ENCODE measurements around the gene CORO2B.

Gene CORO2B

DNA sequence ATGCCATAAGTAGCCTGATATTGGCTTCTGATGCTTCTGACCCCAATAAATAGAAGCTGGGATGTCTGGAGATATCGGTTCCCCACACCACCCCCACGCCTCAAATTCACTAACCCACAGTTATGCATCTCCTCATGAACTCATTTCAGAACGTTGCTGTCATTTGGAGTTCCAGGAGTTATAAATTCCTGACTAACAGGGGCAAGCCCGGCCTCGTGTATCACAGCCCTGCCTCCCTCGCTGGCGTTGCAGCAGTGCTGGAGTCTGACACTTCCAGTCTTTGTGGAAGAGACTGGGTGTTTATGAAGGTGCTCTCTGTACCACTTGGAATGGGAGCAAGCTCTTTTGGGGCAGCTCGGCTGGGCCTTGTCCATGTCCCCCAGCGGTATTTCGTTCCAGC, 140.9 kb downstream of the CORO2B start:
- Histone ChIP-seq H3K4me1 (ENCODE audit: control insufficient read depth, insufficient read depth, low read length) (no peaks in the 10 kb centered on the region), H3K36me3 (ENCODE audit: insufficient read depth, low read length) (peaks cover 3% of the 10 kb centered on the region), H3K27me3 (ENCODE audit: control insufficient read depth, insufficient read depth, low read length) (no peaks in the 10 kb centered on the region), H3K9me3 (replicated peaks; ENCODE audit: low read length) (no peaks in the 10 kb centered on the region), H3K4me2 (ENCODE audit: low read length) (no peak overlapping the region), H3K9ac (ENCODE audit: low read depth, low read length) (no peak overlapping the region), H3K4me3 (ENCODE audit: low read length) (no peak overlapping the region)

DNA sequence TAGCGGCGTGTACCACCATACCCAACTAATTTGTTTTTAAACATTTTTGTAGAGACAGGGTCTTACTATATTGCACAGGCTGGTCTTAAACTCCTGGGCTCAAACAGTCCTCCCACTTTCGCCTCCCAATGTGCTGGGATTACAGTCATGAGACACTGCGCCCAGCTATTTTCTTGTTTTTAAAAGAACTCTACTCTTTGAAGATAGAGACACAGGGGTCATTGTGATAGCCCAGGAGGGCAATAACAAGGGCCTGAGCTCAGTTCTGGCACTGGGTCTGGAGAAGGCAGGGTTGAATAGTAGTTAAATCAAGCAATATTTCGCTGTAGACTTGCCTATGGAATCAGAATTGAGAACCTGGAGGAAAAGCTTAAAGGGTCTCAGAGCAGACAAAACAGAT, 143.1 kb downstream of the CORO2B start:
- no peaks in the 10 kb centered on the region for H3K9me3 ChIP-seq (replicated peaks; ENCODE audit: low read length)
- H3K4me1 ChIP-seq (ENCODE audit: control insufficient read depth, insufficient read depth, low read length) = no peaks in the 10 kb centered on the region
- no peak overlapping the region for H3K9ac ChIP-seq (ENCODE audit: low read depth, low read length)
- no peak overlapping the region for H3K4me3 ChIP-seq (ENCODE audit: low read length)
- H3K27me3 ChIP-seq (ENCODE audit: control insufficient read depth, insufficient read depth, low read length) = no peaks in the 10 kb centered on the region
- H3K4me2 ChIP-seq (ENCODE audit: low read length) = no peak overlapping the region
- no peaks in the 10 kb centered on the region for H3K36me3 ChIP-seq (ENCODE audit: insufficient read depth, low read length)

DNA sequence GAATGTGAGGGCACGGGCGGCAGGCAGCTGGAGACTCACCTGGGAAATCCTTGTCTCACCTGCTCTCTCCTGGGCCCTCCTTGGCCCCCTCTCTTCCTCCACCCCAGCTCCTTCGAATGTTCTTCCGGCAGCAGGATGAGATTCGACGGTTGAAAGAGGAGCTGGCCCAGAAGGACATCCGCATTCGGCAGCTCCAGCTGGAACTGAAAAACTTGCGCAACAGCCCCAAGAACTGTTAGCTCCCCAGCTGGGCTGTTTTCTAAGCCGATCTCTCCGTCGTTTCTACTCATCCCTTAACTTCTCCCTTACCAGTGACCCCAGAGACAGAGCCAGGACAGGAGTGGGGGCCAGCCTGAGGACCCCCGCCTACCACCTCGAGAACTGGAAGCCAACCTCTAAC, 146.9 kb downstream of the CORO2B start:
- Histone ChIP-seq H3K9me3 (replicated peaks; ENCODE audit: low read length) (no peaks in the 10 kb centered on the region), H3K9ac (ENCODE audit: low read depth, low read length) (no peak overlapping the region), H3K4me1 (ENCODE audit: control insufficient read depth, insufficient read depth, low read length) (no peaks in the 10 kb centered on the region), H3K27me3 (ENCODE audit: control insufficient read depth, insufficient read depth, low read length) (no peaks in the 10 kb centered on the region), H3K4me3 (ENCODE audit: low read length) (no peak overlapping the region), H3K4me2 (ENCODE audit: low read length) (no peak overlapping the region), H3K36me3 (ENCODE audit: insufficient read depth, low read length) (no peaks in the 10 kb centered on the region)

DNA sequence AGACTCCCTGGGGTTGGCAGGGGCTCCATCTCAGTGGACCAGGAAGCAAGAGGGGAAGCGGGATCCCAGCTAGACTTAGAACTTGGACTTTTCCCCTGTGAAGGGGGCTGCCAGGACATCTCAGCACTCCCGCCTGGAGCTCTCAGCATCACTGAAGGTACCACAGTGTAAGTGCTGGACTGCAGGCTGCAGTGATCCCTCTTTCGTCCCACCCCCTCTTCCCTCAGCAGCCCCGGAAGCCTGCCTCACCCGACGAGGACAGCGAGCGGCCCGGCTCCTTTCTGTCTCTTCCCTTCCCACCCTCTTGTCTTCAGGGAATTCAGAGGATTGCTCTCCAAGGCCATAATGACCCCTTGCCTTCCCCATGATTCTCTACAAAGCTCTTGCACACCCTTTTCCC, 147.5 kb downstream of the CORO2B start:
- no peaks in the 10 kb centered on the region for H3K27me3 ChIP-seq (ENCODE audit: control insufficient read depth, insufficient read depth, low read length)
- no peak overlapping the region for H3K9ac ChIP-seq (ENCODE audit: low read depth, low read length)
- no peaks in the 10 kb centered on the region for H3K9me3 ChIP-seq (replicated peaks; ENCODE audit: low read length)
- H3K36me3 ChIP-seq (ENCODE audit: insufficient read depth, low read length) = no peaks in the 10 kb centered on the region
- H3K4me3 ChIP-seq (ENCODE audit: low read length) = no peak overlapping the region
- no peak overlapping the region for H3K4me2 ChIP-seq (ENCODE audit: low read length)
- no peaks in the 10 kb centered on the region for H3K4me1 ChIP-seq (ENCODE audit: control insufficient read depth, insufficient read depth, low read length)

DNA sequence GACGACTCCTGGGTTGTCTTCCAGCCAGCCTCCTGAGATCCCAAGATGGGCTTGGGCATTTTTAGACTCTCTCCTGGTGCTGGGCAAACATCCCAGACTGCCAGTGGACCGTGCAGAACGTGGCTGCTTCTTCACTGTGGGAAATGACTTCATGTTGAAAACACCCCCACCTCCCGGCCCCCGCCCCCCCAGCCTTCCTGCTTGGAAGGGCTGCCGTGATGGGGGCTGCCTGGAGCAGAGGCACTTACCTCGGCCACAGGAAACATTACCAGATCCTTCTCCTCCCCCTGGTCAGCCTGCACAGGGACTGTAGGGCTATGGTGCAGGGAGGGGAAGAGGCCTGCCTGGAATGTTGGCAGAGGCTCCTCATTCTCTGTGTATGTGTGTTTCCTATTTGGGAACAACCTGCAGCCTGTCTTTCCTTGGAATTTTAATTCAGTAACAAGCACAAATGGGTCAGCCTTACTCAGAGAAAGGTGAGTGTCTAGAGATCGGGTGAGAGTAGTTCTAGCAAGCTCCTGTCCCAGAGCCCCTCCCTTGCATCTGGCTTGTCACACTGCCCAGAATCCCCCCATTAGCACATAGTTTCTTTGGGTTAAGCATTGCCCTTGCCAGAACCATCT, 151.1 kb downstream of the CORO2B start:
- H3K4me3 ChIP-seq (ENCODE audit: low read length) = no peak overlapping the region
- no peak overlapping the region for H3K9ac ChIP-seq (ENCODE audit: low read depth, low read length)
- H3K36me3 ChIP-seq (ENCODE audit: insufficient read depth, low read length) = no peaks in the 10 kb centered on the region
- H3K4me1 ChIP-seq (ENCODE audit: control insufficient read depth, insufficient read depth, low read length) = no peaks in the 10 kb centered on the region
- peaks cover 23% of the 10 kb centered on the region for H3K27me3 ChIP-seq (ENCODE audit: control insufficient read depth, insufficient read depth, low read length)
- H3K9me3 ChIP-seq (replicated peaks; ENCODE audit: low read length) = no peaks in the 10 kb centered on the region
- no peak overlapping the region for H3K4me2 ChIP-seq (ENCODE audit: low read length)

DNA sequence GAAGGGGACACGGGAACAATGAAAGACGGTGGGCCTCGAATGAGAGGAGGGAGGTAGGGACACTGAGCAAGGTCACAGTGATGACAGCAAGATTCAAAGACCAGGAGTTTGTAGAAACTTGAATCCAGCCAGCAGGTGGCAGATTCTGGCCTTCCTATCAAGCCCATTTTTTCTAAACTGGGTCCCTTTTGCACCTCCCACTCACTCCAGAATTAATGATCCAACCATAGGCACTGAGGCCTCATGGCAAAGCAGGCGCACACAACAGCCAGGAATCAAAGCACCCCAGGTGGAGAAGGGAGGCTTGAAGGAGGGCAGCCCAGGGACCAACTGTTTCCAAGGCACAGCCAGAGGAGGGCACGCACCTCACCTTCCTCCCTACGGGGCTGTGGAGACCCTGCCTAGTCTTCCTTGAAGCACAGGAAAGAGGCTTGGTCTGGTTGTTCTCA, 151.7 kb downstream of the CORO2B start:
- no peaks in the 10 kb centered on the region for H3K36me3 ChIP-seq (ENCODE audit: insufficient read depth, low read length)
- H3K27me3 ChIP-seq (ENCODE audit: control insufficient read depth, insufficient read depth, low read length) = peaks cover 28% of the 10 kb centered on the region
- no peak overlapping the region for H3K9ac ChIP-seq (ENCODE audit: low read depth, low read length)
- H3K4me2 ChIP-seq (ENCODE audit: low read length) = no peak overlapping the region
- no peaks in the 10 kb centered on the region for H3K9me3 ChIP-seq (replicated peaks; ENCODE audit: low read length)
- H3K4me3 ChIP-seq (ENCODE audit: low read length) = no peak overlapping the region
- H3K4me1 ChIP-seq (ENCODE audit: control insufficient read depth, insufficient read depth, low read length) = no peaks in the 10 kb centered on the region

DNA sequence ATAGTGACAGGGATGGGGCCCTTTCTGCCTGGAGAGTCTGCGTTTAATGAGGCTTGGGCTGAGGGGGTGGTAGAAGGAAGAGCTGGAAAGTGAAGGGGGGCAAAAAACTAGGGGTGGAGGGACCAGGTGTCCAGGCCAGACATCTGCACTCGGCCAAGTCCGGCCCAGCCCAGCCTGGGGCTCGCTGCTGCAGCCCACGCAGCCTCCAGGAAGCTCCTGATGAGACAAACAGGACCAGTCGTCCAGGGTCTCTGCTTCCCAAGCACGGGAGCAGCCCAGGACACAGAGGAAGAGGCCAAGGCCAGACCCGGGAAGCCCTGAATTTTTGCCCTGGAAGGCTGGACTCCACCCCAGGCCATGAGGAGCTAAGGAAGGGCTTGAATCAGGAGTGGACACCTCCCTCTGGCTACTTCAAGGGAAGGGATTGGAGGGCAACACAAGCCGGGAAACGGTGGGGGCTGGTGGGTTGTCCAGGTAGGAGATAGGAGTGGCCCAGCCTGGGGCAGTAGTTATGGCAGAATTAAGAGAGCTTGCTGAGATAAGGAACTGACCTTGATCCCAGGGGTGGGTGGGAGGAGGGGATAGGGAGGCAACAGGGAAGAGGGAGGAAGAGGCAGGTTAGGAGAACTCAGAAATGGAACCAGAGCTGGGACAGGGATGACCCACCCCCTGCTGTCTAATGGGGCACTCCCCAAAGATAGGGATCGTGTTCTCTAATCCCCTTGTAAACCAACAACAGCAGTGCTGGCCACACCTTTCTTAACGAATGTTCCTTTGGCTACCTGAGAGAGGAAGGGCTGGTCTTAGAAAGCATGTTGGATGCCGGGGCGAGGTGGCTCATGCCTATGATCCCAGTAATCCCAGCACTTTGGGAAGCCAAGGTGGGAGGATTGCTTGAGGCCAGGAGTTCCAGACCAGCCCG, 152.4 kb downstream of the CORO2B start:
- no peak overlapping the region for H3K4me3 ChIP-seq (ENCODE audit: low read length)

DNA sequence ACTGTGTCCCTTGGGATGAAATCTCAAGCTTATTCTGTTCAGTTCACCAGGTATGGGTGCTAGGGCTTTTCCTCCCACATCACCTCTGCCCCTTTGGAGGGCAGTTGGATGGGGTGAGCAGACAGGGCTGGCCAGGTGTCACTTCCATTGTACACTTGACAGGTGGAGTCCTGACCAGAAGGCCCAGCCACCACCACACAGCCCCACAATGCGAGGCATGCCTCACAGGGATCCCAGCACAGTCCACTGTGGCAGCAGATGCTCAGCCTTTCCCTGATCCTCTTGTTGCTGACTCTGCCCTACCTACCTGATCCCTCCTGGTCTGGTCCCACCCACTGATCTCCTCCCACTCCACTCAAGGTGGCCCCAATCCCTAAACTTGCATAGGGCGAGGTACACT, 153.7 kb downstream of the CORO2B start:
- Histone ChIP-seq H3K4me3 (ENCODE audit: low read length) (no peak overlapping the region), H3K4me1 (ENCODE audit: control insufficient read depth, insufficient read depth, low read length) (no peaks in the 10 kb centered on the region), H3K27me3 (ENCODE audit: control insufficient read depth, insufficient read depth, low read length) (peaks cover 35% of the 10 kb centered on the region), H3K36me3 (ENCODE audit: insufficient read depth, low read length) (no peaks in the 10 kb centered on the region), H3K4me2 (ENCODE audit: low read length) (no peak overlapping the region), H3K9ac (ENCODE audit: low read depth, low read length) (no peak overlapping the region), H3K9me3 (replicated peaks; ENCODE audit: low read length) (no peaks in the 10 kb centered on the region)

More for the DNA sequence above, 152.4 kb downstream of the CORO2B start:
- Histone ChIP-seq H3K9me3 (replicated peaks; ENCODE audit: low read length) (no peaks in the 10 kb centered on the region), H3K36me3 (ENCODE audit: insufficient read depth, low read length) (no peaks in the 10 kb centered on the region), H3K9ac (ENCODE audit: low read depth, low read length) (no peak overlapping the region), H3K4me2 (ENCODE audit: low read length) (no peak overlapping the region), H3K4me1 (ENCODE audit: control insufficient read depth, insufficient read depth, low read length) (no peaks in the 10 kb centered on the region), H3K27me3 (ENCODE audit: control insufficient read depth, insufficient read depth, low read length) (peaks cover 35% of the 10 kb centered on the region)

DNA sequence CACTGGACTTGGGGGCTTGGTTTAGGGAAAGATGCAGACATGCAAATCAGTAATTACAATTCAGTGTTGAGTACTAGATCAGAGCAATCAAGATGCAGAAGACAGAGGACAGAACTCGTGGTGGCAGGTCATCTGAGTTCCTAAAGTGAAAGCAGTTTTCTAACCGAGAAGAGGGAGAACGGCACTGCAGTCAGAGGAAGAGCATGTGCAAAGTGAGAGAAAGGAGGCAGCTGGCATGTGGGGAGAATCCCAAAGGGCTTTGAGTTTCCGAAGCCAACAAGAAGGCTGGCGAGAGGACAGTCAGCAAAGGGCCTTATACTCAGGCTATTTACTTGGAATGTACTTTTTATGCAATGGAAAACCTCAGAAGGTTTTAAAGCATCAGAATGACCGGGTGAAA, 154.9 kb downstream of the CORO2B start:
- H3K4me3 ChIP-seq (ENCODE audit: low read length) = no peak overlapping the region
- H3K36me3 ChIP-seq (ENCODE audit: insufficient read depth, low read length) = no peaks in the 10 kb centered on the region
- no peak overlapping the region for H3K9ac ChIP-seq (ENCODE audit: low read depth, low read length)
- peaks cover 35% of the 10 kb centered on the region for H3K27me3 ChIP-seq (ENCODE audit: control insufficient read depth, insufficient read depth, low read length)
- H3K4me2 ChIP-seq (ENCODE audit: low read length) = peak overlapping the region; percentile 17
- no peaks in the 10 kb centered on the region for H3K4me1 ChIP-seq (ENCODE audit: control insufficient read depth, insufficient read depth, low read length)
- no peaks in the 10 kb centered on the region for H3K9me3 ChIP-seq (replicated peaks; ENCODE audit: low read length)

DNA sequence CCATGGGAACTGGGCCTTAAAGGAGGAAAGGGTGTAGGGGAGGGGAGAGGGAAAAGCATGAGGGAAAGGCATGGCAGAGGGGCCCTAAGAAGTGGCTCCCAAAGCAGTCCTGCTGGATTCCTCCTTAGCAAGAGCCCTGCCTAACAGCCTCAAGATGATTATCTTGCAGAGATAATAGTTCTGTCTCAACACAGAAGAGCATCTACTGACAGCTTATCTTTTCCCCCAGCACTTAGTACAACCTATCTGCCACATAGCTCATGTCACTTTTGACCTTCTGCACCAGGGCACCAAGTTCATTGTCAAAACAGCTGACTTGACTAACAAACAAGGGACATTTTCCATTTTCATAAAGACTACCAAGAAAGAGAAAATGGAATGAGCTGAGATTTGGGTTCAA, 155.6 kb downstream of the CORO2B start:
- Histone ChIP-seq H3K27me3 (ENCODE audit: control insufficient read depth, insufficient read depth, low read length) (peaks cover 35% of the 10 kb centered on the region), H3K9ac (ENCODE audit: low read depth, low read length) (no peak overlapping the region), H3K4me1 (ENCODE audit: control insufficient read depth, insufficient read depth, low read length) (no peaks in the 10 kb centered on the region), H3K9me3 (replicated peaks; ENCODE audit: low read length) (no peaks in the 10 kb centered on the region), H3K4me2 (ENCODE audit: low read length) (no peak overlapping the region), H3K4me3 (ENCODE audit: low read length) (no peak overlapping the region), H3K36me3 (ENCODE audit: insufficient read depth, low read length) (no peaks in the 10 kb centered on the region)

DNA sequence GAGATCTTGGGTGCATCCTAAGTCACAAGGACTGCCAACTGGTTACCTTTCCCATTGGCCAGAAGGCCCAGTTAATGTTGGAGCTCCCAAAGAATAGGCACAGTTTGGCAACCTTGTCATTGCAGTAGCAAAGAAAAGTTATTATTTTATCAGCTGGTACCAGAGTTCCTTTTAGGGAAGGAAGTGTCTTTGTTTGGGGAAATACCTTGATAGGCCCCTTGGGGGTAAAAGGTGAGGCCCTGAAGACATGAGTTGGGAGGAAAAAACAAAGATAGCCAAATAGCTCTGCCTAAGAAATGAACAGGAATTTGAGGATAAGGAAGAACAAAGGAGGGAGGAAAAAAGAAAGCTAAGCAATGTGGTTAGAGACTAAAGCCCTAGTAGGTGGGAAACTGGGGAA, 156.1 kb downstream of the CORO2B start:
- H3K9ac ChIP-seq (ENCODE audit: low read depth, low read length) = no peak overlapping the region
- peaks cover 41% of the 10 kb centered on the region for H3K27me3 ChIP-seq (ENCODE audit: control insufficient read depth, insufficient read depth, low read length)
- no peaks in the 10 kb centered on the region for H3K4me1 ChIP-seq (ENCODE audit: control insufficient read depth, insufficient read depth, low read length)
- no peaks in the 10 kb centered on the region for H3K36me3 ChIP-seq (ENCODE audit: insufficient read depth, low read length)
- no peak overlapping the region for H3K4me3 ChIP-seq (ENCODE audit: low read length)
- no peak overlapping the region for H3K4me2 ChIP-seq (ENCODE audit: low read length)
- no peaks in the 10 kb centered on the region for H3K9me3 ChIP-seq (replicated peaks; ENCODE audit: low read length)

DNA sequence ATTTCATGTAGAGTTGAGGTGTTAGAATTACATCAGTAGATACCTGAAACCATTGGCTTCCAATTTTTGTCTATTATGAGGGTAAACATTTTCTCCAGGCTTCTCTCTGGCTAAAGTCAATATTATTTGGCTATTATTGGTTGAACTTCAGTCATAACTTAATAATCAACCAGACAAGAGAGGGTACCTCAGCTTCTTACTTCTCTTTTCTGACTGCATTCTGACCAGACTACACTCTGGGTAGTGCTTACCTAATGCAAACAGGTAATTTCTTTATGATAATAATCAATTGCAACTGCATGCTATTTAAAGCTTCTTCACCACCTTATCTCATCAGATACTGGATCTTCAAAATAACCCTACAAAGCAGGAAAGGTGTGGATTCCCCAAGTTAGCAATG, 156.8 kb downstream of the CORO2B start:
- no peak overlapping the region for H3K9ac ChIP-seq (ENCODE audit: low read depth, low read length)
- H3K27me3 ChIP-seq (ENCODE audit: control insufficient read depth, insufficient read depth, low read length) = peaks cover 47% of the 10 kb centered on the region
- no peaks in the 10 kb centered on the region for H3K4me1 ChIP-seq (ENCODE audit: control insufficient read depth, insufficient read depth, low read length)
- no peaks in the 10 kb centered on the region for H3K9me3 ChIP-seq (replicated peaks; ENCODE audit: low read length)
- H3K4me2 ChIP-seq (ENCODE audit: low read length) = no peak overlapping the region
- H3K36me3 ChIP-seq (ENCODE audit: insufficient read depth, low read length) = no peaks in the 10 kb centered on the region
- no peak overlapping the region for H3K4me3 ChIP-seq (ENCODE audit: low read length)
